ENCODE results near the gene CHRNA9. TPM values are rescaled to one million over a fixed set of nuclear protein-coding genes. Genes with fewer than 3 reads are reported as not detected.

The CHRNA9 gene
- total and polyA plus RNA-seq, 2 of the 4 experiments (the other 2 are of a cell fraction) = not detected

DNA sequence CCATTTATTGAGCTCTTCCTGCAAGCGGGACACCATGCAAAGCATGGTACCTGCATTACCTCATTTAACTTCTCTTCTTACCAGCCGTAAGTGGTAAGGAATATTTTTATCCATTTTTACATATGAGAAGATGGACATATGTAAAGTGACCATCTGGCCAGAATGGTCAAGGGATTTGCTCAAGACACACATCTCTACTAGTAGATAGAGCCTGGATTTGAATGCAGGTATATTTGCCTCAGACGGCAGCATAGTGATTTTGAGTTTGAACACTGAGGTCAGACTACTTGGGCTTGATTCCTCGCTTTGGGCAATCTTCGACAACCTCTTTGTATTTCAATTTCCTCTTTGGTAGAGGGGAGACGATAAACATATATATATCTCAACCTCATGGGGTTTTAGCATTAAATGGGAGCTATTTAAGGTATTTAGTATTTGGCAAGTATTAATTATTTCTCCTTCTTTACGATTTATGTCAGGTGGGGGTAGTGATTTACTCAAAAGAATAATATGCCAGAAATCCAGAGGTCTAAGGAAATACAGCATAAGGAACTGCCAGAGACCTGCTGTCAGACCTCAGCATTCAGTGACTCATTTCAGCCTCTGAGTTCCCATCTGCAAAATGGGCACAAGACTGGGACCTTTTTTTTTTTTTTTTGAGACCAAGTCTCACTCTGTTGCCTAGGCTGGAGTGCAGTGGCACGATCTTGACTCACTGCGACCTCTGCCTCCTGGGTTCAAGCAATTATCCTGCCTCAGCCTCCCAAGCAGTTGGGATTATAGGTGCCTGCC, 34.6 kb upstream of the CHRNA9 start:
- no TSS peak for BruUV-seq (replicated peaks)
- WGBS, 2 experiments (ENCODE audit: extremely low coverage in 2 of 2, insufficient read length in 1 of 2) = no CpG with 5 or more reads among the region's 9 CpGs
- intact Hi-C loops (cut with micrococcal nuclease) = no loop called here
- TF ChIP-seq FOS (IDR thresholded peaks at IDR 0.05; ENCODE audit: low read depth, low read length) = no peak
- TF ChIP-seq MXI1 (IDR thresholded peaks at IDR 0.05; ENCODE audit: borderline replicate concordance, low read depth, low read length) = no peak
- TF ChIP-seq, protein P1, sequence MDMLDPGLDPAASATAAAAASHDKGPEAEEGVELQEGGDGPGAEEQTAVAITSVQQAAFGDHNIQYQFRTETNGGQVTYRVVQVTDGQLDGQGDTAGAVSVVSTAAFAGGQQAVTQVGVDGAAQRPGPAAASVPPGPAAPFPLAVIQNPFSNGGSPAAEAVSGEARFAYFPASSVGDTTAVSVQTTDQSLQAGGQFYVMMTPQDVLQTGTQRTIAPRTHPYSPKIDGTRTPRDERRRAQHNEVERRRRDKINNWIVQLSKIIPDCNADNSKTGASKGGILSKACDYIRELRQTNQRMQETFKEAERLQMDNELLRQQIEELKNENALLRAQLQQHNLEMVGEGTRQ (IDR thresholded peaks at IDR 0.05; ENCODE audit: low read depth, low read length) = no peak
- TF ChIP-seq RCOR1 (IDR thresholded peaks at IDR 0.05; ENCODE audit: insufficient replicate concordance, low read length) = no peak
- no peak for TF ChIP-seq CHD1 (IDR thresholded peaks at IDR 0.05; ENCODE audit: low read depth, low read length)
- no peak for TF ChIP-seq RFX5 (IDR thresholded peaks at IDR 0.05; ENCODE audit: low read depth, low read length)
- TF ChIP-seq MAFK (IDR thresholded peaks at IDR 0.05; ENCODE audit: low read depth, low read length) = no peak
- no peak for TF ChIP-seq MAZ (IDR thresholded peaks at IDR 0.05; ENCODE audit: borderline replicate concordance, low read depth, low read length)
- no peak for TF ChIP-seq RAD21 (IDR thresholded peaks at IDR 0.05; ENCODE audit: low read length)
- no peak for TF ChIP-seq NFE2L2 (IDR thresholded peaks at IDR 0.05; ENCODE audit: low read depth, low read length)
- TF ChIP-seq SMC3 (IDR thresholded peaks at IDR 0.05; ENCODE audit: low read depth, low read length) = no peak
- TF ChIP-seq BHLHE40 (IDR thresholded peaks at IDR 0.05; ENCODE audit: low read depth, low read length) = no peak
- TF ChIP-seq, protein P2, sequence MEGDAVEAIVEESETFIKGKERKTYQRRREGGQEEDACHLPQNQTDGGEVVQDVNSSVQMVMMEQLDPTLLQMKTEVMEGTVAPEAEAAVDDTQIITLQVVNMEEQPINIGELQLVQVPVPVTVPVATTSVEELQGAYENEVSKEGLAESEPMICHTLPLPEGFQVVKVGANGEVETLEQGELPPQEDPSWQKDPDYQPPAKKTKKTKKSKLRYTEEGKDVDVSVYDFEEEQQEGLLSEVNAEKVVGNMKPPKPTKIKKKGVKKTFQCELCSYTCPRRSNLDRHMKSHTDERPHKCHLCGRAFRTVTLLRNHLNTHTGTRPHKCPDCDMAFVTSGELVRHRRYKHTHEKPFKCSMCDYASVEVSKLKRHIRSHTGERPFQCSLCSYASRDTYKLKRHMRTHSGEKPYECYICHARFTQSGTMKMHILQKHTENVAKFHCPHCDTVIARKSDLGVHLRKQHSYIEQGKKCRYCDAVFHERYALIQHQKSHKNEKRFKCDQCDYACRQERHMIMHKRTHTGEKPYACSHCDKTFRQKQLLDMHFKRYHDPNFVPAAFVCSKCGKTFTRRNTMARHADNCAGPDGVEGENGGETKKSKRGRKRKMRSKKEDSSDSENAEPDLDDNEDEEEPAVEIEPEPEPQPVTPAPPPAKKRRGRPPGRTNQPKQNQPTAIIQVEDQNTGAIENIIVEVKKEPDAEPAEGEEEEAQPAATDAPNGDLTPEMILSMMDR (conservative IDR thresholded peaks at IDR 0.05; ENCODE audit: low read depth, low read length) = no peak
- TF ChIP-seq, protein P3, sequence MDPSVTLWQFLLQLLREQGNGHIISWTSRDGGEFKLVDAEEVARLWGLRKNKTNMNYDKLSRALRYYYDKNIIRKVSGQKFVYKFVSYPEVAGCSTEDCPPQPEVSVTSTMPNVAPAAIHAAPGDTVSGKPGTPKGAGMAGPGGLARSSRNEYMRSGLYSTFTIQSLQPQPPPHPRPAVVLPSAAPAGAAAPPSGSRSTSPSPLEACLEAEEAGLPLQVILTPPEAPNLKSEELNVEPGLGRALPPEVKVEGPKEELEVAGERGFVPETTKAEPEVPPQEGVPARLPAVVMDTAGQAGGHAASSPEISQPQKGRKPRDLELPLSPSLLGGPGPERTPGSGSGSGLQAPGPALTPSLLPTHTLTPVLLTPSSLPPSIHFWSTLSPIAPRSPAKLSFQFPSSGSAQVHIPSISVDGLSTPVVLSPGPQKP (IDR thresholded peaks at IDR 0.05; ENCODE audit: borderline replicate concordance, low read depth, low read length) = no peak
- TF ChIP-seq POLR2A (IDR thresholded peaks at IDR 0.05; ENCODE audit: low read depth, low read length) = no peak

More for the DNA sequence above, 34.6 kb upstream of the CHRNA9 start:
- Histone ChIP-seq H3K18ac (ENCODE audit: low read depth, low read length) (no peak overlapping the region), H3K4me2 (ENCODE audit: low read depth, low read length) (no peak overlapping the region), H4K20me1 (ENCODE audit: insufficient read depth, low read length) (no peaks in the 10 kb centered on the region), H3K4ac (ENCODE audit: low read depth, low read length) (no peak overlapping the region), H3K23ac (ENCODE audit: low read depth, low read length) (no peak overlapping the region), H4K8ac (ENCODE audit: low read depth in 2 of 2, low read length in 2 of 2) (no peak overlapping the region), H3K56ac (ENCODE audit: extremely low read depth, insufficient read depth, low read length) (no peak overlapping the region), H2BK15ac (ENCODE audit: low read depth, low read length) (no peak overlapping the region), H3K27ac (ENCODE audit: insufficient read depth, low read length) (no peak overlapping the region), H3K14ac (replicated peaks; ENCODE audit: low read depth, low read length) (no peak overlapping the region), H3K79me1 (ENCODE audit: low read depth in 1 of 2, low read length in 2 of 2) (no peaks in the 10 kb centered on the region), H4K5ac (ENCODE audit: low read depth, low read length) (no peak overlapping the region), H4K91ac (ENCODE audit: insufficient read depth, low read depth, low read length) (no peak overlapping the region), H3K9me3 (ENCODE audit: control insufficient read depth, insufficient read depth, low read length) (peaks cover 3% of the 10 kb centered on the region; the same call in 1 of the 2 replicates), H2AK5ac (ENCODE audit: low read depth, low read length) (no peak overlapping the region), H3K4me3 (ENCODE audit: insufficient read depth, low read depth, low read length) (no peak overlapping the region), H2AK9ac (replicated peaks; ENCODE audit: low read depth, low read length, poor library complexity) (no peak overlapping the region), H2BK120ac (ENCODE audit: low read depth, low read length) (no peak overlapping the region), H2BK5ac (ENCODE audit: low read depth, low read length, poor library complexity, severe bottlenecking) (no peak overlapping the region), H2BK20ac (ENCODE audit: low read depth, low read length) (no peak overlapping the region), H3K27me3 (ENCODE audit: control insufficient read depth, insufficient read depth, low read length) (peaks cover 14% of the 10 kb centered on the region), H2AFZ (replicated peaks; ENCODE audit: low read length, poor library complexity) (no peak overlapping the region), H3K4me1 (ENCODE audit: control insufficient read depth, insufficient read depth, low read length) (no peaks in the 10 kb centered on the region), H3K9me1 (ENCODE audit: insufficient read depth, low read length) (no peaks in the 10 kb centered on the region), H3K36me3 (ENCODE audit: control insufficient read depth, insufficient read depth, low read length) (no peaks in the 10 kb centered on the region), H3K9ac (ENCODE audit: low read depth, low read length) (no peak overlapping the region)
- in situ Hi-C loops (cut with MboI; ENCODE audit: low sequenced_read_pairs) = loop anchor here (25.0 kb wide), 2 partner anchors 238 to 613 kb away; partner anchors contain the start of genes N4BP2 and UBE2K
- ChIA-PET POLR2A (ENCODE audit: unreplicated experiment) (interaction anchor here (0.5 to 0.7 kb wide), 2 partner anchors 48 to 65 kb away, joined by 5 to 7 read pairs; no protein-coding TSS in a partner anchor), CTCF (no interaction called here)
- dilution Hi-C loops (cut with HindIII; ENCODE audit: low sequenced_read_pairs, unreplicated experiment) = no loop called here
- DNase-seq = no peak
- no peak for ATAC-seq (ENCODE audit: low read depth)

All from IMR-90 (cell line).